ENCODE measurements around the gene FOXN3.
A peak's percentile ranks its signal among the peaks of the same experiment; 100 is the strongest.
"Not testable (repeated sequence)": the region's sequence is repeated elsewhere in the genome, so short reads cannot be mapped to it uniquely, and the experiment has no call there.

FOXN3 gene

GRCh38 chr14:89162586-89162985 is 254.4 kb downstream of the FOXN3 start:
- DNase-seq, result no peak

- DNase-seq, result no peak
Observed at GRCh38 chr14:89160437-89160836, 256.6 kb downstream of the FOXN3 start.

- DNase-seq, result no peak
Observed at GRCh38 chr14:89158701-89159100, 258.3 kb downstream of the FOXN3 start.

- DNase-seq, result not testable (repeated sequence)
Observed at GRCh38 chr14:89158104-89158503, 258.9 kb downstream of the FOXN3 start.

- no peak for DNase-seq
Observed at GRCh38 chr14:89155491-89155890, 261.5 kb downstream of the FOXN3 start.

GRCh38 chr14:89151693-89152092 is 265.3 kb downstream of the FOXN3 start:
- DNase-seq, result not testable (repeated sequence)

- peak; percentile 21 for DNase-seq
Observed at GRCh38 chr14:89146274-89146673, 270.8 kb downstream of the FOXN3 start.

GRCh38 chr14:89144642-89145041 is 272.4 kb downstream of the FOXN3 start:
- no peak for DNase-seq

- DNase-seq, result no peak
Observed at GRCh38 chr14:89144066-89144465, 273.0 kb downstream of the FOXN3 start.

GRCh38 chr14:89143595-89143994 is 273.4 kb downstream of the FOXN3 start:
- peak; percentile 42 for DNase-seq

GRCh38 chr14:89142366-89142765 is 274.7 kb downstream of the FOXN3 start:
- DNase-seq, result no peak

- DNase-seq, result no peak
Observed at GRCh38 chr14:89141862-89142261, 275.2 kb downstream of the FOXN3 start.

GRCh38 chr14:89140326-89140725 is 276.7 kb downstream of the FOXN3 start:
- DNase-seq, result no peak

GRCh38 chr14:89139404-89140247 is 277.4 kb downstream of the FOXN3 start:
- no peak for DNase-seq

- DNase-seq, result no peak
Observed at GRCh38 chr14:89138846-89139245, 278.2 kb downstream of the FOXN3 start.

- peak; percentile 86 for DNase-seq
Observed at GRCh38 chr14:89137526-89138163, 279.4 kb downstream of the FOXN3 start.

GRCh38 chr14:89136587-89136986 is 280.4 kb downstream of the FOXN3 start:
- DNase-seq, result no peak

- no peak for DNase-seq
Observed at GRCh38 chr14:89134640-89135039, 282.4 kb downstream of the FOXN3 start.

- DNase-seq, result no peak
Observed at GRCh38 chr14:89131004-89131750, 285.9 kb downstream of the FOXN3 start.

GRCh38 chr14:89129570-89129969 is 287.5 kb downstream of the FOXN3 start:
- no peak for DNase-seq

- DNase-seq, result no peak
Observed at GRCh38 chr14:89128311-89129026, 288.6 kb downstream of the FOXN3 start.

GRCh38 chr14:89126461-89126860 is 290.6 kb downstream of the FOXN3 start:
- no peak for DNase-seq

GRCh38 chr14:89125216-89125615 is 291.8 kb downstream of the FOXN3 start:
- DNase-seq, result peak; percentile 16

Measured in fibroblast of skin of right biceps (primary cell).